ENCODE measurements around the gene GTSE1. TPM values are rescaled to one million over a fixed set of nuclear protein-coding genes. Genes with fewer than 3 reads are reported as not detected.

The GTSE1 gene
- total RNA-seq, 1 experiment from 2014 or later, result 42.6 TPM

DNA sequence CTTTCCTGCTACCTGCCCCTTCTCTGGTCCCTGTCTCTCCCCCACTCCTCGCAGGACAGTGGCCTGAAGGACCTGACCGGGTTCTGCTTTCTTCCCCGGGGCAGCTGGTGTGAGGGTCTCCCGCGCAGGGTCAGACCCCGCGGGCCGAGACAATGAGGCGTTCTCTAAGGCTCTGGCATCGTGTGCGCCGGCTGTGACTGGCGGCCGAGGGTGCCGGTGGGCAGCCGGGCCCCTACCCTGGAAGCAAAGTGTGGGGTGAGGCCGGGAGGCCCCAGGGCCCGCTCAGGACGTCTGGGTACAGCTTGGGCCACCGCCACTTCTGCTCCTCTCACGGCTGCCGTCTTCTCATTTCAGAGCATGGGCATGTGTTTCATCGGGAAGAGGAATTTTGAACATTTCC, 55.1 kb downstream of the GTSE1 start:
- Mint-ChIP-seq H3K36me3 (ENCODE audit: insufficient read depth in 1 of 3, low read depth in 3 of 3) (peaks cover 26 to 85% (median 68%) of the 10 kb centered on the region in 3 experiments; a peak in 6 of 7 replicates), H3K9me3 (no peaks in the 10 kb centered on the region), H3K4me3 (no peak overlapping the region), H3K27ac (no peak overlapping the region), H3K4me1 (no peaks in the 10 kb centered on the region), H3K27me3 (ENCODE audit: low read depth) (no peaks in the 10 kb centered on the region)
- TF ChIP-seq, protein P1, sequence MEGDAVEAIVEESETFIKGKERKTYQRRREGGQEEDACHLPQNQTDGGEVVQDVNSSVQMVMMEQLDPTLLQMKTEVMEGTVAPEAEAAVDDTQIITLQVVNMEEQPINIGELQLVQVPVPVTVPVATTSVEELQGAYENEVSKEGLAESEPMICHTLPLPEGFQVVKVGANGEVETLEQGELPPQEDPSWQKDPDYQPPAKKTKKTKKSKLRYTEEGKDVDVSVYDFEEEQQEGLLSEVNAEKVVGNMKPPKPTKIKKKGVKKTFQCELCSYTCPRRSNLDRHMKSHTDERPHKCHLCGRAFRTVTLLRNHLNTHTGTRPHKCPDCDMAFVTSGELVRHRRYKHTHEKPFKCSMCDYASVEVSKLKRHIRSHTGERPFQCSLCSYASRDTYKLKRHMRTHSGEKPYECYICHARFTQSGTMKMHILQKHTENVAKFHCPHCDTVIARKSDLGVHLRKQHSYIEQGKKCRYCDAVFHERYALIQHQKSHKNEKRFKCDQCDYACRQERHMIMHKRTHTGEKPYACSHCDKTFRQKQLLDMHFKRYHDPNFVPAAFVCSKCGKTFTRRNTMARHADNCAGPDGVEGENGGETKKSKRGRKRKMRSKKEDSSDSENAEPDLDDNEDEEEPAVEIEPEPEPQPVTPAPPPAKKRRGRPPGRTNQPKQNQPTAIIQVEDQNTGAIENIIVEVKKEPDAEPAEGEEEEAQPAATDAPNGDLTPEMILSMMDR (conservative IDR thresholded peaks at IDR 0.05), result no peak
- H2AK5ac ChIP-seq (ENCODE audit: insufficient read length, low read length), result no peak overlapping the region
- H3K9me3 ChIP-seq (ENCODE audit: control insufficient read depth, low read depth, low read length), result no peaks in the 10 kb centered on the region
- H2AFZ ChIP-seq (ENCODE audit: low read length), result no peak overlapping the region
- no peak overlapping the region for H3K23ac ChIP-seq (ENCODE audit: insufficient read length, low read depth, low read length)
- H3K56ac ChIP-seq (ENCODE audit: insufficient read length, low read depth, low read length), result no peak overlapping the region
- DNase-seq, result no peak
- no peak overlapping the region for H2BK120ac ChIP-seq (ENCODE audit: low read depth, low read length, poor library complexity, severe bottlenecking)
- H3K23me2 ChIP-seq (ENCODE audit: insufficient read length, low read depth, low read length, poor library complexity, severe bottlenecking), result no peaks in the 10 kb centered on the region
- H3K14ac ChIP-seq (ENCODE audit: insufficient read depth, low read length), result no peak overlapping the region
- H4K20me1 ChIP-seq (ENCODE audit: control insufficient read depth, insufficient read depth, insufficient read length), result peaks cover 5% of the 10 kb centered on the region
- no peak overlapping the region for H3T11ph ChIP-seq (ENCODE audit: low read length)
- no peak overlapping the region for H3K4me2 ChIP-seq (ENCODE audit: insufficient read depth, insufficient read length, low read length)
- H3K18ac ChIP-seq (ENCODE audit: insufficient read length, low read depth, low read length), result no peak overlapping the region
- no peak overlapping the region for H4K8ac ChIP-seq (replicated peaks; ENCODE audit: insufficient read length, low read depth, low read length)
- no peaks in the 10 kb centered on the region for H3K27me3 ChIP-seq (ENCODE audit: insufficient read depth, low read length)
- H3K4me1 ChIP-seq (ENCODE audit: insufficient read depth, low read length), result no peaks in the 10 kb centered on the region
- no peak overlapping the region for H2BK15ac ChIP-seq (ENCODE audit: low read depth, low read length)
- no peaks in the 10 kb centered on the region for H3K79me1 ChIP-seq (ENCODE audit: insufficient read depth, low read depth, low read length, poor library complexity, severe bottlenecking)
- no CpG with 5 or more reads among the region's 23 CpGs for WGBS (ENCODE audit: extremely low coverage, insufficient read length, low lambda C conversion rate)
- no peak overlapping the region for H4K91ac ChIP-seq (ENCODE audit: insufficient read length, low read depth, low read length)
- no peak overlapping the region for H3K27ac ChIP-seq (ENCODE audit: insufficient read length, low read depth, low read length)
- no peak overlapping the region for H3K4ac ChIP-seq (ENCODE audit: low read depth, low read length)
- H2BK5ac ChIP-seq (ENCODE audit: insufficient read length, low read length), result no peak overlapping the region
- H4K5ac ChIP-seq (ENCODE audit: insufficient read length, low read depth, low read length), result no peak overlapping the region
- H3K79me2 ChIP-seq (ENCODE audit: insufficient read depth, low read length), result 0 out of 2 replicates have a peak, but pooled peaks cover 2% of the 10 kb centered on the region
- H3K9ac ChIP-seq (ENCODE audit: extremely low read depth, insufficient read length, low read length), result no peak overlapping the region
- no peak overlapping the region for H2BK12ac ChIP-seq (ENCODE audit: insufficient read length, low read depth, low read length)
- no peak overlapping the region for H2BK20ac ChIP-seq (ENCODE audit: low read depth, low read length, poor library complexity, severe bottlenecking)

Data from H9 (cell line).